Pancreas (tissue), 10 donors: ENCODE results near the gene LTBP1. TPM values are rescaled to one million over a fixed set of nuclear protein-coding genes. Genes with fewer than 3 reads are reported as not detected.

Experiments
- ATAC-seq, 4 donors: fragments of 200-7000 bp; cut with Tn5 transposase; one replicate each; pipeline versions ENCODE4 v1.8.0 to v1.9.1; 2020; ENCODE audit warnings: mild to moderate bottlenecking in 4 of 4, moderate library complexity in 4 of 4
- DNase-seq, 6 donors: peaks; one replicate each; pipeline ENCODE4 v3.0.0-alpha.2; 2020
- FAIRE-seq: peaks from 2 replicates; lab custom pipeline; 2012; peaks lifted over from hg19 to GRCh38; lab: Jason Lieb, UNC
- H3K27ac ChIP-seq, 4 donors: fragments of 200-600 bp; sonication (generic); 1 replicate in 3 of 4; 2 replicates in 1 of 4; pipeline versions ENCODE4 v1.5.0 to v1.8.0; 2020
- H3K27me3 ChIP-seq, 4 donors: fragments of 200-600 bp; one replicate each; pipeline ENCODE4 v1.8.0; 2021
- H3K36me3 ChIP-seq, 3 donors: fragments of 200-600 bp; sonication (generic) in 1 of 3; one replicate each; pipeline versions ENCODE4 v1.5.0 to v1.8.0; 2020 to 2021
- H3K4me1 ChIP-seq, 3 donors: fragments of 200-600 bp; one replicate each; pipeline ENCODE4 v1.8.0; 2021
- H3K4me3 ChIP-seq, 4 donors: fragments of 200-600 bp; sonication (generic) in 2 of 4; one replicate each; pipeline versions ENCODE4 v1.5.0 to v1.8.0; 2020 to 2021
- H3K9me3 ChIP-seq, 4 donors: fragments of 200-600 bp; one replicate each; pipeline ENCODE4 v1.8.0; 2021
- WGBS, 2 donors: extraction: QIAGEN DNeasy Blood & Tissue Kit; methylation state at CpG; one replicate each; pipeline ENCODE4 v1.1.7; 2013; 5-methylcytosine and 5-hydroxymethylcytosine counted together
- intact Hi-C, 3 donors: fragments of 100-400 bp; cut with DNase I; formaldehyde crosslinking; loops; one replicate each; pipeline versions ENCODE4 v1.11.1 to v1.14.2; 2022
- polyA plus RNA-seq, 2 donors: library from polyadenylated mRNA; stranded (reverse); fragments of 200-250 nt; gene quantifications; one replicate each; pipeline ENCODE4 v1.2.3, GENCODE V29; 2013
- total RNA-seq, 6 donors: library from RNA; stranded (reverse); fragmentation: NEBNext Ultra II Directional in 4 of 6; extraction: Animal tissue kit (Norgen Biotek cat#: 25700) in 4 of 6; gene quantifications; one replicate each; pipeline versions ENCODE4 v1.2.1 to v1.2.4, GENCODE V29; 2021 to 2023
- TF ChIP-seq, protein P1 (sequence below), 4 donors: fragments of 200-600 bp; sonication (generic) in 3 of 4; IDR thresholded peaks; one replicate each; pipeline versions ENCODE4 v1.5.0 to v1.8.0; 2021; ENCODE audit warnings: antibody characterized with exemption in 4 of 4
- donor health status: healthy with polysubstance abuse.
- donor health status: DM: no; HTN: no; CAD: no; lungs with moderate emphysema.
- donor health status: DM: no; HTN: no; CAD: no.
- donor health status: control.
- donor health status: control.
- donor health status: Bipolar disorder and iron deficiency.
- donor health status: DM: yes; HTN: yes; CAD: no.
- donor health status: DM: no; HTN: no; CAD: no.
- donor health status: DM: no; HTN: no; CAD: no.
- donor health status: DM: yes; HTN: yes; CAD: no.

LTBP1 gene
- total and polyA plus RNA-seq, 8 donors, result 0.83 to 21.2 (median 2.6) TPM

DNA sequence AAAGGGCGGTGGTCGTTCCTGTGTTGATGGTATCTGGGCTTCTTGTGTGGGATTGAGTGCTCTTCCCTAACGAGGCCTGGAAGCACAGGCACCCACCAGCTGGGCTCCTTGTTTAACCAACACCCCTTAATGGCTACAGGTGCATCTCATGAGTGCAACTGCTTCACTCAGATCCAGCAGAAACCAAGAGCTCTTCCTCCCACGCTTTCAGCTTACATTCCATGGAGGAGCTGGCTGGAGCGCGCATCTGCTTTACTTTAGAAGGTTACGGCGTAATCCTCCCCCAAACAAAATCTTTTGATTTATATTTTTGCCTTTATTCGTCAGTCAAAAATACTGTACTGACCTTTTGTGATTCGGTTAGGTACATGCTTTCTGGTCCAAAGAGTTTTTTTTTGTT, 174.7 kb downstream of the LTBP1 start:
- WGBS, 2 donors, result 91 to 92% methylated on average over 10 of the region's 10 CpGs
- DNase-seq, result no peak

DNA sequence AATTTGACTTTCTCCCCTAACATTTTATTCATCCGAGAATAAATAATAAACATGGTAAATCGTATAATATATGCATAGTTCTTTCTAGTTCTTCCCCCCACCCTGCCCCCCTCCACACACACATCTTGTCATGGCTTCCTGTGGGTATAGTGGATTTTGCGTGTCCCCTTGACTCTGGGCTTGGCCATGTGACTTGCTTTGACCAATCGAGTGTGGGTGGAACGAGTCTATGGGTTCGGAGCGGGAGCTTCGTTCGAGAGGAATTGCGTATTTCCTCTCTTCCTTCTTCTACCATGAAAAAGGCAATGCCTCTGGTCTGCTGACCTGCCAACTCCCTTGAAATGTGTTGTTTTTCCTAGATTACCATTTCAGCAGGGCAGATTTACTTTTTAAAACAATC, 175.2 kb downstream of the LTBP1 start:
- Histone ChIP-seq H3K27ac (no peak overlapping the region), H3K36me3 (no peaks in the 10 kb centered on the region), H3K4me3 (no peak overlapping the region), H3K27me3 (no peaks in the 10 kb centered on the region), H3K9me3 (no peaks in the 10 kb centered on the region), H3K4me1 (no peaks in the 10 kb centered on the region)
- ATAC-seq, result no peak
- intact Hi-C loops, result no loop called here
- FAIRE-seq, result no peak
- whole genome bisulfite sequencing, 2 donors, result 95% methylated on average over 10 of the region's 10 CpGs
- DNase-seq, result no peak
- TF ChIP-seq, protein P1, sequence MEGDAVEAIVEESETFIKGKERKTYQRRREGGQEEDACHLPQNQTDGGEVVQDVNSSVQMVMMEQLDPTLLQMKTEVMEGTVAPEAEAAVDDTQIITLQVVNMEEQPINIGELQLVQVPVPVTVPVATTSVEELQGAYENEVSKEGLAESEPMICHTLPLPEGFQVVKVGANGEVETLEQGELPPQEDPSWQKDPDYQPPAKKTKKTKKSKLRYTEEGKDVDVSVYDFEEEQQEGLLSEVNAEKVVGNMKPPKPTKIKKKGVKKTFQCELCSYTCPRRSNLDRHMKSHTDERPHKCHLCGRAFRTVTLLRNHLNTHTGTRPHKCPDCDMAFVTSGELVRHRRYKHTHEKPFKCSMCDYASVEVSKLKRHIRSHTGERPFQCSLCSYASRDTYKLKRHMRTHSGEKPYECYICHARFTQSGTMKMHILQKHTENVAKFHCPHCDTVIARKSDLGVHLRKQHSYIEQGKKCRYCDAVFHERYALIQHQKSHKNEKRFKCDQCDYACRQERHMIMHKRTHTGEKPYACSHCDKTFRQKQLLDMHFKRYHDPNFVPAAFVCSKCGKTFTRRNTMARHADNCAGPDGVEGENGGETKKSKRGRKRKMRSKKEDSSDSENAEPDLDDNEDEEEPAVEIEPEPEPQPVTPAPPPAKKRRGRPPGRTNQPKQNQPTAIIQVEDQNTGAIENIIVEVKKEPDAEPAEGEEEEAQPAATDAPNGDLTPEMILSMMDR (IDR thresholded peaks at IDR 0.05), result no peak

More for the DNA sequence above, 174.7 kb downstream of the LTBP1 start:
- TF ChIP-seq, protein P1 (IDR thresholded peaks at IDR 0.05), result no peak
- Histone ChIP-seq H3K9me3 (no peaks in the 10 kb centered on the region), H3K27me3 (no peaks in the 10 kb centered on the region), H3K36me3 (no peaks in the 10 kb centered on the region), H3K4me3 (no peak overlapping the region), H3K27ac (no peak overlapping the region), H3K4me1 (no peaks in the 10 kb centered on the region)
- FAIRE-seq, result no peak
- ATAC-seq, result no peak
- intact Hi-C loops, result no loop called here

GRCh38 chr2:33122726-33123125, 176.0 kb downstream of the LTBP1 start:
- no peak overlapping the region for H3K27ac ChIP-seq

GRCh38 chr2:33123216-33123615, 176.5 kb downstream of the LTBP1 start:
- intact Hi-C loops, result no loop called here
- Histone ChIP-seq H3K4me1 (no peaks in the 10 kb centered on the region), H3K9me3 (no peaks in the 10 kb centered on the region), H3K27me3 (no peaks in the 10 kb centered on the region), H3K36me3 (no peaks in the 10 kb centered on the region), H3K4me3 (no peak overlapping the region), H3K27ac (no peak overlapping the region)
- DNase-seq (no peak), FAIRE-seq (no peak), ATAC-seq (no peak)
- TF ChIP-seq, protein P1 (IDR thresholded peaks at IDR 0.05), result no peak

More at GRCh38 chr2:33122726-33123125, 176.0 kb downstream of the LTBP1 start:
- no peaks in the 10 kb centered on the region for H3K36me3 ChIP-seq
- ATAC-seq (no peak), FAIRE-seq (no peak), DNase-seq (no peak)
- H3K4me3 ChIP-seq, result no peak overlapping the region
- TF ChIP-seq, protein P1 (IDR thresholded peaks at IDR 0.05), result no peak
- H3K27me3 ChIP-seq, result no peaks in the 10 kb centered on the region
- intact Hi-C loops, result no loop called here
- no peaks in the 10 kb centered on the region for H3K9me3 ChIP-seq
- WGBS, 2 donors, result 94 to 95% methylated on average over 3 of the region's 3 CpGs
- H3K4me1 ChIP-seq, result no peaks in the 10 kb centered on the region

DNA sequence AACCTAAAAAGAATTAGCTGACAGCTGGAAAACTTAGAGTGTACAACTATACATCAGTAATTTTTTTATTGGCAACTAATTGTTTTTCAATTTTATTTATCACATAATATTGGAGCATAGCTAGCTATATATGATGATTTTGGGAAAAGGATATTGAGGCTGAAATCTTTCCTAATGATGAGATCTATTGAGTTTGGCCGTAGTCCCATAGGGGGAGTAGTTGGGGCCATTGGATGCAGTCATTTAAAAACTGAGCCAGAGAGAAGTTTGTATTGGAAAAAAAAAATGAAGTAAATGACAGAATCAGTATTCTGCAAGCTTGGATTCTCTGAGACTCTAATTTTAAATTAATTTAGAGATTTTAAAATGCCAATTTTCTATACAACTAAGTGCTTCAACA, 179.8 kb downstream of the LTBP1 start:
- Histone ChIP-seq H3K4me1 (no peaks in the 10 kb centered on the region), H3K9me3 (no peaks in the 10 kb centered on the region), H3K4me3 (no peak overlapping the region), H3K36me3 (no peaks in the 10 kb centered on the region), H3K27me3 (no peaks in the 10 kb centered on the region), H3K27ac (no peak overlapping the region)
- TF ChIP-seq, protein P1 (IDR thresholded peaks at IDR 0.05), result no peak
- no peak for FAIRE-seq
- ATAC-seq, result no peak
- WGBS, 2 donors, result 95 to 97% methylated on average over 1 of the region's 1 CpG
- no peak for DNase-seq
- intact Hi-C loops, result no loop called here
